SU-DHL-6 (cell line): ENCODE results near the gene PPP4R1.

Experiments
- EZH2phosphoT487 ChIP-seq: fragments of 200-600 bp; sonication (generic), shearing (Covaris generic); conservative IDR thresholded peaks from 2 replicates; pipeline ENCODE4 v1.6.1; 2018; ENCODE audit warnings: mild to moderate bottlenecking, antibody characterized with exemption, low read length, moderate library complexity, mixed read lengths
- TF ChIP-seq, protein P1 (sequence below): fragments of 200-600 bp; sonication (generic); IDR thresholded peaks from one replicate; pipeline ENCODE4 v1.5.1; 2017; ENCODE audit warnings: antibody characterized with exemption, mild to moderate bottlenecking, low read length, moderate library complexity; ENCODE audit not compliant: insufficient read depth, poor library complexity, severe bottlenecking

DNA sequence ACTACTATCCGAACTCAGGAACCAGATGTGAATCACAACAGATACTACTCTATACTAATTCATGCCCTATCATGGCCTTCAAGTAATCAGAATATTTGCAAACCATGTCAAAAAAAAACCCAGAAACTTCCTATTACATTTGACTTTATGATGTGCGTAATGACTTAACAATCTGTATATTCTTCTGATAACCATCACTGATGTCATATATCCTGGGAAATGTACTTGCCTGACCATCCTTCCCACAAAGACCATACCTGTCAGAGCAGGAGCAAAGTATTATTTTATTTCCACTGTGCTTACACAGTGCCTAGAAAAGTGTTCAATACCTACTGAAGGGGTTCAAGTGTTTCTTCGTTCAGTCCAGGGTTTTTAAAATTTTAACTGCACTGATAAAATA, 27.5 kb downstream of the PPP4R1 start:
- TF ChIP-seq, protein P1, sequence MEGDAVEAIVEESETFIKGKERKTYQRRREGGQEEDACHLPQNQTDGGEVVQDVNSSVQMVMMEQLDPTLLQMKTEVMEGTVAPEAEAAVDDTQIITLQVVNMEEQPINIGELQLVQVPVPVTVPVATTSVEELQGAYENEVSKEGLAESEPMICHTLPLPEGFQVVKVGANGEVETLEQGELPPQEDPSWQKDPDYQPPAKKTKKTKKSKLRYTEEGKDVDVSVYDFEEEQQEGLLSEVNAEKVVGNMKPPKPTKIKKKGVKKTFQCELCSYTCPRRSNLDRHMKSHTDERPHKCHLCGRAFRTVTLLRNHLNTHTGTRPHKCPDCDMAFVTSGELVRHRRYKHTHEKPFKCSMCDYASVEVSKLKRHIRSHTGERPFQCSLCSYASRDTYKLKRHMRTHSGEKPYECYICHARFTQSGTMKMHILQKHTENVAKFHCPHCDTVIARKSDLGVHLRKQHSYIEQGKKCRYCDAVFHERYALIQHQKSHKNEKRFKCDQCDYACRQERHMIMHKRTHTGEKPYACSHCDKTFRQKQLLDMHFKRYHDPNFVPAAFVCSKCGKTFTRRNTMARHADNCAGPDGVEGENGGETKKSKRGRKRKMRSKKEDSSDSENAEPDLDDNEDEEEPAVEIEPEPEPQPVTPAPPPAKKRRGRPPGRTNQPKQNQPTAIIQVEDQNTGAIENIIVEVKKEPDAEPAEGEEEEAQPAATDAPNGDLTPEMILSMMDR: no peak
- no peak for TF ChIP-seq EZH2phosphoT487
